Amygdala (tissue), 56 donors: ENCODE measurements around the gene FYTTD1.
"Not testable (repeated sequence)": the region's sequence is repeated elsewhere in the genome, so short reads cannot be mapped to it uniquely, and the experiment has no call there.

Source experiments
- DNase-seq, 56 donors: peaks; one replicate each; lab custom pipeline; 2025; lab: John Stamatoyannopoulos, UW

The FYTTD1 gene

GRCh38 chr3:197749601-197750395, at the start of gene FYTTD1:
Gene FYTTD1 (plus strand): TSS chr3:197749883. CDS start chr3:197749972, 89 bp downstream.
- peak; percentile 61 to 95 (median 86) for DNase-seq

GRCh38 chr3:197700095-197700494, 49.6 kb upstream of the FYTTD1 start:
- DNase-seq = no peak

GRCh38 chr3:197701841-197702240, 47.8 kb upstream of the FYTTD1 start:
- no peak for DNase-seq

- DNase-seq = no peak
Observed at GRCh38 chr3:197706658-197707057, 43.0 kb upstream of the FYTTD1 start.

GRCh38 chr3:197709135-197709534, 40.5 kb upstream of the FYTTD1 start:
- no peak for DNase-seq

GRCh38 chr3:197710965-197711364, 38.7 kb upstream of the FYTTD1 start:
- DNase-seq = not testable (repeated sequence)

GRCh38 chr3:197711973-197712707, 37.5 kb upstream of the FYTTD1 start:
- DNase-seq = peak in 54 of 56 donors; percentile 9 to 90 (median 71)

GRCh38 chr3:197713477-197713822, 36.2 kb upstream of the FYTTD1 start:
- no peak for DNase-seq

GRCh38 chr3:197714251-197714650, 35.4 kb upstream of the FYTTD1 start:
- no peak for DNase-seq

GRCh38 chr3:197718891-197719290, 30.8 kb upstream of the FYTTD1 start:
- no peak for DNase-seq

GRCh38 chr3:197720694-197721093, 29.0 kb upstream of the FYTTD1 start:
- DNase-seq = no peak

GRCh38 chr3:197722734-197723133, 26.9 kb upstream of the FYTTD1 start:
- DNase-seq = no peak

GRCh38 chr3:197727878-197728277, 21.8 kb upstream of the FYTTD1 start:
- DNase-seq = not testable (repeated sequence)

- no peak for DNase-seq
Observed at GRCh38 chr3:197728487-197728886, 21.2 kb upstream of the FYTTD1 start.

- no peak for DNase-seq
Observed at GRCh38 chr3:197730200-197730599, 19.5 kb upstream of the FYTTD1 start.

- not testable (repeated sequence) for DNase-seq
Observed at GRCh38 chr3:197730770-197731169, 18.9 kb upstream of the FYTTD1 start.

GRCh38 chr3:197731483-197731882, 18.2 kb upstream of the FYTTD1 start:
- DNase-seq = not testable (repeated sequence)

- no peak for DNase-seq
Observed at GRCh38 chr3:197733042-197733441, 16.6 kb upstream of the FYTTD1 start.

- no peak for DNase-seq
Observed at GRCh38 chr3:197734667-197735318, 14.9 kb upstream of the FYTTD1 start.

- peak in 9 of 56 donors; percentile 18 to 48 (median 38) for DNase-seq
Observed at GRCh38 chr3:197736010-197736490, 13.6 kb upstream of the FYTTD1 start.
